SU-DHL-6 (cell line): ENCODE measurements around the gene HCAR3.

Source experiments
- CTCF ChIP-seq: fragments of 200-600 bp; sonication (generic); IDR thresholded peaks from one replicate; pipeline ENCODE4 v1.5.1; 2017; ENCODE audit warnings: antibody characterized with exemption, mild to moderate bottlenecking, low read length, moderate library complexity; ENCODE audit not compliant: insufficient read depth, poor library complexity, severe bottlenecking
- EZH2phosphoT487 ChIP-seq: fragments of 200-600 bp; sonication (generic), shearing (Covaris generic); conservative IDR thresholded peaks from 2 replicates; pipeline ENCODE4 v1.6.1; 2018; ENCODE audit warnings: mild to moderate bottlenecking, antibody characterized with exemption, low read length, moderate library complexity, mixed read lengths

DNA sequence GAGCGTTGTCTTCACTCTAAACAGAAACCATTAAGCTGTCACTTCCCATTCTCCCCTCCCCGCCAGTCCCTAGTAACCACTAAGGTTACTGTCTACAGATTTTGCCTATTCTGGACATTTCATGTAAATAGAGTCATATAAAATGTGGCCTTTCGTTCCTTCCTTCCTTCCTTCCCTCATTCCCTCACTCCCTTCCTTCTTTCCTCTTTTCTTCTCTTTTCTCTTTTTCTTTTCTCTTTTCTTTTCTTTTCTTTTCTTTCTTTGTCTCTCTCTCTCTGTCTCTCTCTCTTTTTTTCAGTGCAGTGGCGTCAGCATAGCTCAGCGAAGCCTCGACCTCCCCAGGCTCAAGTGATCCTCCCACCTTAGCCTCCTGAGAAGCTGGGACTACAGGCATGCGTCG lies 51.3 kb downstream of the HCAR3 start:
- TF ChIP-seq CTCF: no peak
- no peak for TF ChIP-seq EZH2phosphoT487
